HG03196 (cell line): Measurements from ENCODE around the gene P2RX6.

ENCODE experiments used
- ATAC-seq: cut with Tn5 transposase; IDR thresholded peaks from one replicate; pipeline ENCODE4 v1.9.1; 2021; ENCODE audit not compliant: unreplicated experiment

Gene P2RX6

GRCh38 chr22:21010426-21011113 lies 4.4 kb upstream of the P2RX6 start:
- no peak for ATAC-seq

GRCh38 chr22:21012446-21013407 lies 2.2 kb upstream of the P2RX6 start:
- no peak for ATAC-seq

- peak; percentile 14 for ATAC-seq
These were observed 1.2 kb upstream of the P2RX6 start for GRCh38 chr22:21013657-21014201.

GRCh38 chr22:21014202-21014725 lies 701 bp upstream of the P2RX6 start:
- ATAC-seq = peak; percentile 73

- no peak for ATAC-seq
These were observed 571 bp downstream of the P2RX6 start for GRCh38 chr22:21015466-21016006.

- no peak for ATAC-seq
These were observed 1.9 kb downstream of the P2RX6 start for GRCh38 chr22:21016644-21017420.

GRCh38 chr22:21018314-21018713 lies 3.3 kb downstream of the P2RX6 start:
- ATAC-seq = no peak

- ATAC-seq = no peak
These were observed 6.0 kb downstream of the P2RX6 start for GRCh38 chr22:21020802-21021429.

- no peak for ATAC-seq
These were observed 7.5 kb downstream of the P2RX6 start for GRCh38 chr22:21022507-21022906.

GRCh38 chr22:21022955-21023614 lies 8.1 kb downstream of the P2RX6 start:
- ATAC-seq = no peak

GRCh38 chr22:21025266-21025665 lies 10.3 kb downstream of the P2RX6 start:
- ATAC-seq = no peak

GRCh38 chr22:21025763-21026755 lies 11.1 kb downstream of the P2RX6 start:
- ATAC-seq = no peak

- ATAC-seq = no peak
These were observed 12.1 kb downstream of the P2RX6 start for GRCh38 chr22:21026783-21027692.

GRCh38 chr22:21028277-21029251 lies 13.6 kb downstream of the P2RX6 start:
- no peak for ATAC-seq

GRCh38 chr22:21029486-21030025 lies 14.6 kb downstream of the P2RX6 start:
- ATAC-seq = no peak

- no peak for ATAC-seq
These were observed 15.1 kb downstream of the P2RX6 start for GRCh38 chr22:21030032-21030431.
